ENCODE results near the gene SORCS2.
"Not testable (repeated sequence)": the region's sequence is repeated elsewhere in the genome, so short reads cannot be mapped to it uniquely, and the experiment has no call there.

The SORCS2 gene

DNA sequence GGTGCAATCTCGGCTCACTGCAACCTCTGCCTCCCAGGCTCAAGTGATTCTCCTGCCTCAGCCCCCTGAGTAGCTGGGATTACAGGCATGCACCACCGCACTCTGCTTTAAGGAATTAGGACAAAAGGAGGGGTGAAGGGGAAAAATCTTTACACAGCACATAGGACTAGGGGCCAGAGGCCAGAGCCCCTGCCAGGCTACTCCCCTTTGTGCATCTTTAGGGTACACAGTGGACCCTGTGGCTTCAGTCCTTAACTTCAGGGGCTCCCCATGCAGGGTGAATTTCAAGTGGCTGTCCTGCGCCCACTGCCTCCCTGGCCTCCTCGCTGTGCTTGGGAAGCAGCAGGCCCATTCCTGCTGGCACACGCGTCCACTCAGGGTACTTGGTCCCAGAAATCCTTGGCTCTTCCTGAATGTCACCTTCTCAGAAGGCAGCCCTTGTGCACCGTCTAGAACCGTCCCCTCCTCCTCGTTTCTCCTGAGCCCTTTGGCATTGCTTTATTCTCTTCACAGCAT, 381.3 kb downstream of the SORCS2 start:
- 74% methylated on average over 9 of the region's 9 CpGs for WGBS
- no peak overlapping the region for H3K4me3 ChIP-seq (ENCODE audit: insufficient read depth in 1 of 2, low read depth in 1 of 2, low read length in 2 of 2)
- no peak overlapping the region for H2BK5ac ChIP-seq (ENCODE audit: low read depth, low read length, poor library complexity, severe bottlenecking)
- no peak overlapping the region for H2BK15ac ChIP-seq (ENCODE audit: low read depth, poor library complexity, severe bottlenecking)
- peaks cover 80% of the 10 kb centered on the region for H3K9me3 ChIP-seq (ENCODE audit: control insufficient read depth, low read length)
- no peak overlapping the region for H3K18ac ChIP-seq (ENCODE audit: low read depth in 1 of 2, low read length in 2 of 2)
- no peak overlapping the region for H2AK5ac ChIP-seq (ENCODE audit: low read length, severe bottlenecking)
- no peak overlapping the region for H3K27ac ChIP-seq (ENCODE audit: low read length, poor library complexity, severe bottlenecking)
- H3K4ac ChIP-seq (ENCODE audit: low read depth in 1 of 2, low read length in 2 of 2), result no peak overlapping the region
- no peaks in the 10 kb centered on the region for H3K4me1 ChIP-seq (ENCODE audit: control insufficient read depth, insufficient read depth, low read depth, low read length)
- DNase-seq, result no peak
- H3K23ac ChIP-seq (ENCODE audit: low read length in 2 of 2), result no peak overlapping the region
- no peak overlapping the region for H4K91ac ChIP-seq (ENCODE audit: low read length)
- no peak overlapping the region for H3K9ac ChIP-seq (ENCODE audit: low read length)
- no peaks in the 10 kb centered on the region for H3K36me3 ChIP-seq (ENCODE audit: control insufficient read depth in 1 of 2, insufficient read depth in 2 of 2, low read depth in 1 of 2, low read length in 2 of 2)
- H2BK12ac ChIP-seq (ENCODE audit: low read length in 2 of 2), result no peak overlapping the region
- no peaks in the 10 kb centered on the region for H3K79me1 ChIP-seq (replicated peaks; ENCODE audit: low read length, poor library complexity, severe bottlenecking)
- H3K4me2 ChIP-seq (ENCODE audit: low read length, poor library complexity, severe bottlenecking), result no peak overlapping the region
- H2AFZ ChIP-seq (ENCODE audit: low read depth, low read length), result no peak overlapping the region
- no peak overlapping the region for H3K14ac ChIP-seq (ENCODE audit: low read length in 2 of 2)
- no peaks in the 10 kb centered on the region for H3K27me3 ChIP-seq (ENCODE audit: control insufficient read depth in 1 of 2, insufficient read depth in 1 of 2, low read length in 2 of 2)
- H4K8ac ChIP-seq (ENCODE audit: low read length), result no peak overlapping the region
- H2BK120ac ChIP-seq (ENCODE audit: low read depth, low read length), result no peak overlapping the region

DNA sequence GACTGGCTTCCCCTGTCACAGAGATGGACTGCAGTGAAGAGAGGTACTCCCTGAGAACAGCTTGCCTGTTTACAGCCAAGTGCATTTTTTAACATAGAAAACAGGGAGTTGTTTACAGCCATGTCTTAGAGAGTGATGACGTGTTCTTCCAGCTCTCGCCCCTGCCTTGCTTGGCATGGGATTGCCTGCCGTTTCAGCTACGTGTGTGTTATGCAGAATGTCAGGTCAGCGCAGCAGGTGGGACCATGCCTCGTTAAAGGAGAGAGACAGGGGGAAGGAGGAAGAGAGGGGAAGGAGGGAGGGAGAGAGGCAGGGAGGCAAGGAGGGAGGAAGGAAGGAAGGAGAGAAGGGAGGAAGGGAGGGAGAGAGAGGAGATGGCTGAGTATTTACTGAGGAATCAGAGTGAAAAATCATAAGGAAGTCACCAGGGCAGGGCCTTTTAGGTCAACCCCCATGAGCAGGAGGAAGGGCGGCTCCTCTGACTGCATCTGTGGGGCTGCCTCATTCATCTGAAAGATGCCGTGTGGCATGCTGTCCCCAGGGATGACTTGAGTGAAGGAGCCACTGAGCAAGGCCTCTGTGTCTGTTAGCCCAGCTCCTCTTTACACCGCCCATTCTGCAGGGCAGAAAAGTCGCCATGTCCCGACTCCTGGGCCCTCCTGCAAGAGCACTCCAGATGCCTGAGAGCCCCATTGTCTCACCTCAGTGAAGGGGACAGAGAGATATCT, 382.1 kb downstream of the SORCS2 start:
- Histone ChIP-seq H4K91ac (ENCODE audit: low read length) (no peak overlapping the region), H4K8ac (ENCODE audit: low read length) (no peak overlapping the region), H3K36me3 (ENCODE audit: control insufficient read depth in 1 of 2, insufficient read depth in 2 of 2, low read depth in 1 of 2, low read length in 2 of 2) (no peaks in the 10 kb centered on the region), H3K23ac (ENCODE audit: low read length in 2 of 2) (no peak overlapping the region), H3K4me1 (ENCODE audit: control insufficient read depth, insufficient read depth, low read depth, low read length) (no peaks in the 10 kb centered on the region), H3K79me1 (replicated peaks; ENCODE audit: low read length, poor library complexity, severe bottlenecking) (no peaks in the 10 kb centered on the region), H2BK120ac (ENCODE audit: low read depth, low read length) (no peak overlapping the region), H3K4me2 (ENCODE audit: low read length, poor library complexity, severe bottlenecking) (no peak overlapping the region), H2BK15ac (ENCODE audit: low read depth, poor library complexity, severe bottlenecking) (no peak overlapping the region), H2AK5ac (ENCODE audit: low read length, severe bottlenecking) (no peak overlapping the region), H3K18ac (ENCODE audit: low read depth in 1 of 2, low read length in 2 of 2) (no peak overlapping the region), H3K14ac (ENCODE audit: low read length in 2 of 2) (no peak overlapping the region), H3K4ac (ENCODE audit: low read depth in 1 of 2, low read length in 2 of 2) (no peak overlapping the region), H3K27ac (ENCODE audit: low read length, poor library complexity, severe bottlenecking) (no peak overlapping the region), H3K27me3 (ENCODE audit: control insufficient read depth in 1 of 2, insufficient read depth in 1 of 2, low read length in 2 of 2) (no peaks in the 10 kb centered on the region), H2BK12ac (ENCODE audit: low read length in 2 of 2) (no peak overlapping the region), H2AFZ (ENCODE audit: low read depth, low read length) (no peak overlapping the region), H3K9ac (ENCODE audit: low read length) (no peak overlapping the region), H3K9me3 (ENCODE audit: control insufficient read depth, low read length) (peaks cover 83% of the 10 kb centered on the region), H2BK5ac (ENCODE audit: low read depth, low read length, poor library complexity, severe bottlenecking) (no peak overlapping the region), H3K4me3 (ENCODE audit: insufficient read depth in 1 of 2, low read depth in 1 of 2, low read length in 2 of 2) (no peak overlapping the region)
- DNase-seq, result no peak
- 64% methylated on average over 11 of the region's 11 CpGs for WGBS

DNA sequence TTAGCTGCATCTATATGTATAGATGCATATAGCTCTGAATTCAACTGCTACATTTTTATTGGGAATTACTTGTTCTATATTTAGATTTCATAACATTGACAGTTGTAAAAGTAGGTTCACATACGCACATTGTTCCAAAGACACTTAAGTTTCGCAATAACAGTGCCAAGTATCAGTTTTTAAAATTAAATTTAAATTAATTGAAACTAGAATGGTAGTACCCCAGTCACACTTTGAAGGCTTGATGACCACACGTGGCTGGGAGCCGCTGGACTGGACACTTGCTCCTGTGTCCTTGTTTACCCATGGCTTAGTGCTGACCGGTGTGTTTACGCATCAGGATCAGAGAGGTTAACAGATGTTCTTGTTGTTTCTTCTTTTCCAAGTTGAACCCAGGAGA, 383.1 kb downstream of the SORCS2 start:
- Histone ChIP-seq H3K4me2 (ENCODE audit: low read length, poor library complexity, severe bottlenecking) (no peak overlapping the region), H3K18ac (ENCODE audit: low read depth in 1 of 2, low read length in 2 of 2) (no peak overlapping the region), H3K9me3 (ENCODE audit: control insufficient read depth, low read length) (peaks cover 90% of the 10 kb centered on the region), H3K27ac (ENCODE audit: low read length, poor library complexity, severe bottlenecking) (no peak overlapping the region), H3K4ac (ENCODE audit: low read depth in 1 of 2, low read length in 2 of 2) (no peak overlapping the region), H4K91ac (ENCODE audit: low read length) (no peak overlapping the region), H2BK120ac (ENCODE audit: low read depth, low read length) (no peak overlapping the region), H3K36me3 (ENCODE audit: control insufficient read depth in 1 of 2, insufficient read depth in 2 of 2, low read depth in 1 of 2, low read length in 2 of 2) (no peaks in the 10 kb centered on the region), H3K14ac (ENCODE audit: low read length in 2 of 2) (no peak overlapping the region), H2BK15ac (ENCODE audit: low read depth, poor library complexity, severe bottlenecking) (no peak overlapping the region), H3K27me3 (ENCODE audit: control insufficient read depth in 1 of 2, insufficient read depth in 1 of 2, low read length in 2 of 2) (no peaks in the 10 kb centered on the region), H4K8ac (ENCODE audit: low read length) (no peak overlapping the region), H2BK12ac (ENCODE audit: low read length in 2 of 2) (no peak overlapping the region), H3K9ac (ENCODE audit: low read length) (no peak overlapping the region), H3K4me3 (ENCODE audit: insufficient read depth in 1 of 2, low read depth in 1 of 2, low read length in 2 of 2) (no peak overlapping the region), H3K4me1 (ENCODE audit: control insufficient read depth, insufficient read depth, low read depth, low read length) (no peaks in the 10 kb centered on the region), H3K79me1 (replicated peaks; ENCODE audit: low read length, poor library complexity, severe bottlenecking) (no peaks in the 10 kb centered on the region), H3K23ac (ENCODE audit: low read length in 2 of 2) (no peak overlapping the region), H2AK5ac (ENCODE audit: low read length, severe bottlenecking) (no peak overlapping the region), H2BK5ac (ENCODE audit: low read depth, low read length, poor library complexity, severe bottlenecking) (no peak overlapping the region), H2AFZ (ENCODE audit: low read depth, low read length) (no peak overlapping the region)
- DNase-seq, result no peak
- WGBS, result 86% methylated on average over 4 of the region's 6 CpGs

DNA sequence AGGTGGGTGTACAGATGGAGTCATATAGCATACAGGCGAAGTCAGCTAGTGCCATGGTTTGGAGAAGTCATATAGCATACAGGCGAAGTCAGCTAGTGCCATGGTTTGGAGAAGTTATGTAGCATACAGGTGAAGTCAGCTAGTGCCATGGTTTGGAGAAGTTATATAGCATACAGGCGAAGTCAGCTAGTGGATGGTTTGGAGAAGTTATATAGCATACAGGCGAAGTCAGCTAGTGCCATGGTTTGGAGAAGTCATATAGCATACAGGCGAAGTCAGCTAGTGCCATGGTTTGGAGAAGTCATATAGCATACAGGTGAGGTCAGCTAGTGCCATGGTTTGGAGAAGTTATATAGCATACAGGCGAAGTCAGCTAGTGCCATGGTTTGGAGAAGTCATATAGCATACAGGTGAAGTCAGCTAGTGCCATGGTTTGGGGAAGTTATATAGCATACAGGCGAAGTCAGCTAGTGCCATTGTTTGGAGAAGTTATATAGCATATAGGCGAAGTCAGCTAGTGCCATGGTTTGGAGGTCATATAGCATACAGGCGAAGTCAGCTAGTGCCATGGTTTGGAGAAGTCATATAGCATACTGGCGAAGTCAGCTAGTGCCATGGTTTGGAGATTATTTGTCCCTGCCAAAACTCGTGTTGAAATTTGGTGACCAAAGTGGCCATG, 385.2 kb downstream of the SORCS2 start:
- H3K9ac ChIP-seq (ENCODE audit: low read length); H2BK12ac ChIP-seq (ENCODE audit: low read length in 2 of 2); H3K4me2 ChIP-seq (ENCODE audit: low read length, poor library complexity, severe bottlenecking); H3K27me3 ChIP-seq (ENCODE audit: control insufficient read depth in 1 of 2, insufficient read depth in 1 of 2, low read length in 2 of 2); H3K23ac ChIP-seq (ENCODE audit: low read length in 2 of 2); H3K14ac ChIP-seq (ENCODE audit: low read length in 2 of 2); H3K36me3 ChIP-seq (ENCODE audit: control insufficient read depth in 1 of 2, insufficient read depth in 2 of 2, low read depth in 1 of 2, low read length in 2 of 2); H2BK15ac ChIP-seq (ENCODE audit: low read depth, poor library complexity, severe bottlenecking); H2BK5ac ChIP-seq (ENCODE audit: low read depth, low read length, poor library complexity, severe bottlenecking); H3K4me1 ChIP-seq (ENCODE audit: control insufficient read depth, insufficient read depth, low read depth, low read length); DNase-seq; H2AFZ ChIP-seq (ENCODE audit: low read depth, low read length); H2AK5ac ChIP-seq (ENCODE audit: low read length, severe bottlenecking); H4K8ac ChIP-seq (ENCODE audit: low read length); H3K4ac ChIP-seq (ENCODE audit: low read depth in 1 of 2, low read length in 2 of 2); H3K27ac ChIP-seq (ENCODE audit: low read length, poor library complexity, severe bottlenecking); H3K79me1 ChIP-seq (replicated peaks; ENCODE audit: low read length, poor library complexity, severe bottlenecking); H3K18ac ChIP-seq (ENCODE audit: low read depth in 1 of 2, low read length in 2 of 2); H4K91ac ChIP-seq (ENCODE audit: low read length); H2BK120ac ChIP-seq (ENCODE audit: low read depth, low read length): not testable (repeated sequence)
- 84% methylated on average over 11 of the region's 11 CpGs for WGBS
- Histone ChIP-seq H3K4me3 (ENCODE audit: insufficient read depth in 1 of 2, low read depth in 1 of 2, low read length in 2 of 2) (peak overlapping the region in 1 of 2 experiments; percentile 34), H3K9me3 (ENCODE audit: control insufficient read depth, low read length) (peaks cover 79% of the 10 kb centered on the region)

Data from mesenchymal stem cell (in vitro differentiated cells and primary cell).